Upper lobe of left lung (tissue), 6 donors: ENCODE data around the gene STON2. TPM values are rescaled to one million over a fixed set of nuclear protein-coding genes. Genes with fewer than 3 reads are reported as not detected.

ENCODE experiments used
- ATAC-seq, 2 donors: fragments of 200-7000 bp; cut with Tn5 transposase; one replicate each; pipeline ENCODE4 v1.9.1; 2022; ENCODE audit warnings: mild to moderate bottlenecking in 2 of 2, moderate library complexity in 2 of 2; ENCODE audit not compliant: low FRiP score in 2 of 2
- DNase-seq, 2 donors: peaks; one replicate each; pipeline ENCODE4 v3.0.0-alpha.2; 2019 to 2020
- H3K27ac ChIP-seq, 4 donors: fragments of 200-600 bp; sonication (generic); one replicate each; pipeline ENCODE4 v1.5.1; 2016 to 2019
- H3K27me3 ChIP-seq, 4 donors: fragments of 200-600 bp; sonication (generic); one replicate each; pipeline ENCODE4 v1.5.1; 2017 to 2019
- H3K36me3 ChIP-seq, 4 donors: fragments of 200-600 bp; sonication (generic); one replicate each; pipeline ENCODE4 v1.5.1; 2016 to 2019
- H3K4me1 ChIP-seq, 4 donors: fragments of 200-600 bp; sonication (generic); one replicate each; pipeline ENCODE4 v1.5.1; 2018 to 2019
- H3K4me3 ChIP-seq, 4 donors: fragments of 200-600 bp; sonication (generic); one replicate each; pipeline ENCODE4 v1.5.1; 2017 to 2019; ENCODE audit warnings: mild to moderate bottlenecking in 2 of 4, moderate library complexity in 1 of 4
- H3K9me3 ChIP-seq, 4 donors: fragments of 200-600 bp; sonication (generic); one replicate each; pipeline ENCODE4 v1.5.1; 2018 to 2019
- EP300 ChIP-seq, 4 donors: sonication (generic); formaldehyde crosslinking; IDR thresholded peaks; one replicate each; pipeline ENCODE4 v1.5.1; 2017; ENCODE audit warnings: antibody characterized with exemption in 4 of 4, control low read depth in 2 of 4
- POLR2A ChIP-seq, 4 donors: fragments of 450-650 bp; IDR thresholded peaks; one replicate each; pipeline ENCODE4 v1.5.1; 2016 to 2017; ENCODE audit warnings: antibody characterized with exemption in 4 of 4, mild to moderate bottlenecking in 2 of 4
- POLR2AphosphoS5 ChIP-seq, 2 donors: sonication (generic); formaldehyde crosslinking; IDR thresholded peaks; one replicate each; pipeline ENCODE4 v1.5.1; 2017; ENCODE audit warnings: antibody characterized with exemption in 2 of 2
- WGBS, 2 donors: methylation state at CpG; one replicate each; pipeline ENCODE4 v1.1.5; 2017 to 2018; 5-methylcytosine and 5-hydroxymethylcytosine counted together
- total RNA-seq, 6 donors: library from RNA; depleted of rRNA in 4 of 6; stranded (reverse); fragments of >200 nt in 4 of 6; gene quantifications; one replicate each; pipeline versions ENCODE4 v1.1.0 to v1.2.1, GENCODE V29; 2016 to 2021
- TF ChIP-seq, protein P1 (sequence below), 6 experiments: fragments of 450-650 bp in 4 of 6; fragments of 200-600 bp in 2 of 6; sonication (generic) in 2 of 6; IDR thresholded peaks; one replicate each; pipeline ENCODE4 v1.5.1; 2016 to 2019; ENCODE audit warnings: antibody characterized with exemption in 6 of 6
- donor health status: DM: no; HTN: no; CAD: no; lungs with moderate emphysema.
- donor health status: DM: no; HTN: yes; CAD: no; lungs with severe emphysema.

Gene STON2
- total RNA-seq, 6 donors from 2014 or later: 22.3 to 34.8 (median 26.7) TPM

DNA sequence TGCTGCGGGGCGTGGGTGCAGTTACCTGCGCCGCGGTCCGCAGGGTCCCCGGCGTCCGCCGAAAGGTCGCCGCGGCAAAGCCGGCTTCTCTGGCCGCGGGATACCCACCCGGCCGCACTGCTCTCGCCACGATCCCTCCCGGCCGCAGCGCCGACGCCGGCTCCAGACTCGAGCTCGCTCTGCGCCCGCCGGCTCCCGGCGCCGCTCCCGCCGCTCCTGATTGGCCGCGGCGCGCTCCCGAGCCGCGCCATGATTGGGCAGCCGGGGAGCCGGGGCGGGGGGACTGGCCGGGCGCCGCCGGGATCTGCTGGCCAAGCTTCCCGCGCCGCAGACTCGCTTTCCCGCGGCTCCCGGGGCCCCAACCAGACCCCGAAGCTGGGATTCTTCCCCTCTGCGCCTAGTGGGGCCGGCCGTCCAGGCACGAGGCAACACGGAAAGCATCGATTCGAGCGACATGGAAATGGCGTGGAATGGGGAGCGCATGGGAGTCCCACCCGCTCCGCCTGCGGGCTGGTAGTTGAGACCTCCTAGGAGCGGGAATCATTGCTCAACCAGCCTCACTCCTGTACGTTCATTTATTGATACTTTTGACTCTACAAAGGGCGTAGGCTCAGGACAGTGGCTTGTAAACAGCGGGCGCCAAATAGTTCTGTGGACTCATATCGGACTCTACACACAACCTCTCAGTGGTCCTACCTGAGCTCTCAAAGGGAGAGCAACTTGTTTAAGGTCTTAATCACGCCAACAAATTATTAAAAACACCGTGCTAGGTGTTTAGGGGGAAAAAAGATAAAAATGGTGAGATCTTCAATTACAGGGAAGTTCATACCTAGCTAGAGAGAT, 36.4 kb upstream of the STON2 start:
- peaks cover 14 to 21% (median 18%) of the 10 kb centered on the region in 4 donors for H3K4me1 ChIP-seq
- peak; percentile 89 to 96 for ATAC-seq
- H3K4me3 ChIP-seq: peak overlapping the region; percentile 44 to 68 (median 62)
- no peaks in the 10 kb centered on the region for H3K36me3 ChIP-seq
- H3K9me3 ChIP-seq: no peaks in the 10 kb centered on the region
- 4 to 9% methylated on average over 24 to 45 of the region's 79 CpGs for WGBS, 2 donors
- peaks cover 0 to 10% (median 4%) of the 10 kb centered on the region in 4 donors for H3K27me3 ChIP-seq
- DNase-seq: peak; percentile 73 to 96
- TF ChIP-seq, protein P1, sequence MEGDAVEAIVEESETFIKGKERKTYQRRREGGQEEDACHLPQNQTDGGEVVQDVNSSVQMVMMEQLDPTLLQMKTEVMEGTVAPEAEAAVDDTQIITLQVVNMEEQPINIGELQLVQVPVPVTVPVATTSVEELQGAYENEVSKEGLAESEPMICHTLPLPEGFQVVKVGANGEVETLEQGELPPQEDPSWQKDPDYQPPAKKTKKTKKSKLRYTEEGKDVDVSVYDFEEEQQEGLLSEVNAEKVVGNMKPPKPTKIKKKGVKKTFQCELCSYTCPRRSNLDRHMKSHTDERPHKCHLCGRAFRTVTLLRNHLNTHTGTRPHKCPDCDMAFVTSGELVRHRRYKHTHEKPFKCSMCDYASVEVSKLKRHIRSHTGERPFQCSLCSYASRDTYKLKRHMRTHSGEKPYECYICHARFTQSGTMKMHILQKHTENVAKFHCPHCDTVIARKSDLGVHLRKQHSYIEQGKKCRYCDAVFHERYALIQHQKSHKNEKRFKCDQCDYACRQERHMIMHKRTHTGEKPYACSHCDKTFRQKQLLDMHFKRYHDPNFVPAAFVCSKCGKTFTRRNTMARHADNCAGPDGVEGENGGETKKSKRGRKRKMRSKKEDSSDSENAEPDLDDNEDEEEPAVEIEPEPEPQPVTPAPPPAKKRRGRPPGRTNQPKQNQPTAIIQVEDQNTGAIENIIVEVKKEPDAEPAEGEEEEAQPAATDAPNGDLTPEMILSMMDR (IDR thresholded peaks at IDR 0.05): no peak
- TF ChIP-seq POLR2A (IDR thresholded peaks at IDR 0.05): no peak
- peak in 1 of 2 donors; percentile 17 for TF ChIP-seq POLR2AphosphoS5 (IDR thresholded peaks at IDR 0.05)
- no peak for TF ChIP-seq EP300 (IDR thresholded peaks at IDR 0.05)
- peak overlapping the region; percentile 4 to 84 (median 68) for H3K27ac ChIP-seq

GRCh38 chr14:81435391-81436295, 35.5 kb upstream of the STON2 start:
- peaks cover 0 to 10% (median 4%) of the 10 kb centered on the region in 4 donors for H3K27me3 ChIP-seq

DNA sequence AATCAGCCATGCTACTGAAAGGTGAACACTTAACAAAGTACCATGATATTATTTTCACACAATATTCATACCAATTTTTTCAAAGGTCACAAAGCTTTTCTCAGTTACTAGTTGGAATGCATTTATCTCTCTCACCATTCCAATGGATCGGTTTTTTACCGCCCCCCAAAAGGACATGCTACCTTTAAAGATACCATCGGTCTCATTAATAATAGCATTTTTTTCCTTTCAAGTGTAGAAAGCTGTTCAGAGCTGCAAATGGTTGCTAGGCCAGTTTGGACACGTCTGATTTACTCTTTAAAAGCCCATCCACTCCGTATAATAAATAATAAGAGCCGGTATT, 34.9 kb upstream of the STON2 start:
- DNase-seq: no peak
- Histone ChIP-seq H3K9me3 (no peaks in the 10 kb centered on the region), H3K27ac (no peak overlapping the region), H3K36me3 (no peaks in the 10 kb centered on the region), H3K4me3 (peak overlapping the region in 3 of 4 donors; percentile 60 to 68 (median 65)), H3K4me1 (peaks cover 14 to 21% (median 18%) of the 10 kb centered on the region in 4 donors), H3K27me3 (peaks cover 0 to 10% (median 4%) of the 10 kb centered on the region in 4 donors)
- TF ChIP-seq POLR2AphosphoS5 (IDR thresholded peaks at IDR 0.05) (no peak), EP300 (IDR thresholded peaks at IDR 0.05) (no peak)
- TF ChIP-seq, protein P1 (IDR thresholded peaks at IDR 0.05): no peak
- WGBS, 2 donors: 14 to 19% methylated on average over 6 of the region's 6 CpGs
- ATAC-seq: no peak

More at GRCh38 chr14:81435391-81436295, 35.5 kb upstream of the STON2 start:
- Histone ChIP-seq H3K36me3 (no peaks in the 10 kb centered on the region), H3K27ac (peak overlapping the region in 3 of 4 donors; percentile 67 to 84 (median 68)), H3K9me3 (no peaks in the 10 kb centered on the region), H3K4me1 (peaks cover 14 to 21% (median 18%) of the 10 kb centered on the region in 4 donors), H3K4me3 (peak overlapping the region; percentile 44 to 68 (median 62))
- WGBS, 2 donors: 1 to 2% methylated on average over 16 to 56 of the region's 73 CpGs
- TF ChIP-seq POLR2A (IDR thresholded peaks at IDR 0.05) (no peak), EP300 (IDR thresholded peaks at IDR 0.05) (no peak), POLR2AphosphoS5 (IDR thresholded peaks at IDR 0.05) (peak in 1 of 2 donors; percentile 4)
- TF ChIP-seq, protein P1 (IDR thresholded peaks at IDR 0.05): peak in 1 of 6 experiments; percentile 9
- DNase-seq (peak; percentile 38 to 93), ATAC-seq (peak; percentile 66 to 68)

DNA sequence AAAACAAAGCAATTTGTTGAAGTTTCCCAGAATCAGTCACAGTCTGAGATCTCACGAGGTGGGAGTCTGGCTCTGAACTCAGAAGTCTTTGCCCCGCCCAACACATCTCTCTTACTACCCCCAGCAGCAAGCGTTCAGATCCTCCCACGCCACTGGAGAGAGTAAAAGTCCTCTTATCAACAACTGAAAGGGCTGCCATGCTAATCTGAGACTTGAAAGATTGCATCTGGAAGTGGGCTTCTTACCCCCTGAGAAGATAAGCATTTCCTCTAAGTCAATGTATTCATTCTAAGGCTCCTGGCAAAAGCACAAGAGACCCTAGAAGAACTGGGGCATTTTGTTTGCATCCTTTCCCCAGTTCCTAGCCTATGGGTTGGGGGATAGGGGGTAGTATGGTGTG, 34.1 kb upstream of the STON2 start:
- Histone ChIP-seq H3K4me3 (no peak overlapping the region), H3K4me1 (peaks cover 14 to 21% (median 18%) of the 10 kb centered on the region in 4 donors), H3K27me3 (peaks cover 0 to 10% (median 4%) of the 10 kb centered on the region in 4 donors), H3K27ac (no peak overlapping the region), H3K36me3 (no peaks in the 10 kb centered on the region), H3K9me3 (no peaks in the 10 kb centered on the region)
- no peak for ATAC-seq
- TF ChIP-seq POLR2AphosphoS5 (IDR thresholded peaks at IDR 0.05) (no peak), POLR2A (IDR thresholded peaks at IDR 0.05) (no peak), EP300 (IDR thresholded peaks at IDR 0.05) (no peak)
- TF ChIP-seq, protein P1 (IDR thresholded peaks at IDR 0.05): no peak
- WGBS, 2 donors: 40 to 52% methylated on average over 4 of the region's 4 CpGs
- DNase-seq: no peak
